ENCODE results near the gene COQ4. TPM values are rescaled to one million over a fixed set of nuclear protein-coding genes. Genes with fewer than 3 reads are reported as not detected.
A peak's percentile ranks its signal among the peaks of the same experiment; 100 is the strongest.

Gene COQ4
- total and polyA plus RNA-seq, 2 of the 8 experiments (the other 6 are each of a cell fraction or from before 2014, with no cell fraction given): 32.3 to 58.8 TPM

DNA sequence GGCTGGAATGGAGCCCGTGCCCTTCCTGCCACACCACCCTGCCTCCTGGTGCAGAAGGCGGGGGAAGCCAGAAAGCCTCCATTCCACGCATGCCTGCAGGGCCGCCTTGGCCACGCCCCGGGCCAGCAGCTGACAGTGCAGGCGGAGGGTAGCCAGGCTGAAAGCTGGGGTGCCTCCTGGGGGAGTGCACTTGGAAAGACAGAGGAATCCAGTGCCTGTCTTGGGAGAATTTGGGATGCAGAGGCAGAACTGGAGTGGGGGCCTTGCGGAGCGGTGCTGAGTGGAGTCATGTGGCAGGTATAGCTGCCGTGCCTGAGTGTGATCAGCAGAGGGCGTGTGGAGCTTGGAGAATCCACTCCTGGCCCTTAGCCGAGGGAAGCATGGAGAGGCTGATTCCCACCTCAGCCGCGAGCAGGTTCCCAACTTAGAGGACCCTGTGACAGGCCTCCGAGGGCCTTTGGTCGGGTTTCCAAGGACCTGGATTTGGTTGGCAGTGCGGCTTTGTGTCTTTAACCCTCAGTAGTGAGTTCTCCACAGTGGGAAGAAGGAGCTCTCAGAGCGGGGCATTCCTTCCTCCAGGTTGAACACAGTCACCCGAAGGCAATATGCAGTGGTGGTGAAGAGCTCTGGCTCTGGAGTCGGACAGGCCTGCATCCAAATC is 39.5 kb downstream of the COQ4 start (continued):
- TF ChIP-seq, protein P1, sequence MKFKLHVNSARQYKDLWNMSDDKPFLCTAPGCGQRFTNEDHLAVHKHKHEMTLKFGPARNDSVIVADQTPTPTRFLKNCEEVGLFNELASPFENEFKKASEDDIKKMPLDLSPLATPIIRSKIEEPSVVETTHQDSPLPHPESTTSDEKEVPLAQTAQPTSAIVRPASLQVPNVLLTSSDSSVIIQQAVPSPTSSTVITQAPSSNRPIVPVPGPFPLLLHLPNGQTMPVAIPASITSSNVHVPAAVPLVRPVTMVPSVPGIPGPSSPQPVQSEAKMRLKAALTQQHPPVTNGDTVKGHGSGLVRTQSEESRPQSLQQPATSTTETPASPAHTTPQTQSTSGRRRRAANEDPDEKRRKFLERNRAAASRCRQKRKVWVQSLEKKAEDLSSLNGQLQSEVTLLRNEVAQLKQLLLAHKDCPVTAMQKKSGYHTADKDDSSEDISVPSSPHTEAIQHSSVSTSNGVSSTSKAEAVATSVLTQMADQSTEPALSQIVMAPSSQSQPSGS (IDR thresholded peaks at IDR 0.05; ENCODE audit: low read length): 0 out of 2 replicates have a peak, but pooled peaks have one; percentile 48
- TF ChIP-seq, protein P2, sequence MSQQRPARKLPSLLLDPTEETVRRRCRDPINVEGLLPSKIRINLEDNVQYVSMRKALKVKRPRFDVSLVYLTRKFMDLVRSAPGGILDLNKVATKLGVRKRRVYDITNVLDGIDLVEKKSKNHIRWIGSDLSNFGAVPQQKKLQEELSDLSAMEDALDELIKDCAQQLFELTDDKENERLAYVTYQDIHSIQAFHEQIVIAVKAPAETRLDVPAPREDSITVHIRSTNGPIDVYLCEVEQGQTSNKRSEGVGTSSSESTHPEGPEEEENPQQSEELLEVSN (IDR thresholded peaks at IDR 0.05): peak; percentile 62; the same call in 1 of the 2 replicates
- TF ChIP-seq SIN3A (conservative IDR thresholded peaks at IDR 0.05 in 1 of 2, IDR thresholded peaks at IDR 0.05 in 1 of 2; ENCODE audit: low read depth in 1 of 2, low read length in 2 of 2) (peak in 1 of 2 experiments; percentile 54; a peak in 2 of 4 replicates), RFX5 (IDR thresholded peaks at IDR 0.05; ENCODE audit: borderline replicate concordance, low read depth, low read length) (no peak), SIX5 (IDR thresholded peaks at IDR 0.05; ENCODE audit: low read depth, low read length) (no peak), BACH1 (IDR thresholded peaks at IDR 0.05; ENCODE audit: low read length) (peak; percentile 48; the same call in 1 of the 2 replicates), CHD2 (IDR thresholded peaks at IDR 0.05; ENCODE audit: low read length) (no peak; the same call in 1 of the 2 replicates), EP300 (IDR thresholded peaks at IDR 0.05; ENCODE audit: borderline replicate concordance in 1 of 2, low read depth in 2 of 2, low read length in 2 of 2) (no peak), RAD21 (IDR thresholded peaks at IDR 0.05 in 1 of 2, conservative IDR thresholded peaks at IDR 0.05 in 1 of 2; ENCODE audit: low read depth in 2 of 2, low read length in 2 of 2) (peak; percentile 96 to 98), SAP30 (IDR thresholded peaks at IDR 0.05; ENCODE audit: insufficient read depth, insufficient replicate concordance, low read length) (no peak), ASH2L (IDR thresholded peaks at IDR 0.05; ENCODE audit: low read length) (no peak)
- TF ChIP-seq, protein P3, sequence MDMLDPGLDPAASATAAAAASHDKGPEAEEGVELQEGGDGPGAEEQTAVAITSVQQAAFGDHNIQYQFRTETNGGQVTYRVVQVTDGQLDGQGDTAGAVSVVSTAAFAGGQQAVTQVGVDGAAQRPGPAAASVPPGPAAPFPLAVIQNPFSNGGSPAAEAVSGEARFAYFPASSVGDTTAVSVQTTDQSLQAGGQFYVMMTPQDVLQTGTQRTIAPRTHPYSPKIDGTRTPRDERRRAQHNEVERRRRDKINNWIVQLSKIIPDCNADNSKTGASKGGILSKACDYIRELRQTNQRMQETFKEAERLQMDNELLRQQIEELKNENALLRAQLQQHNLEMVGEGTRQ (IDR thresholded peaks at IDR 0.05; ENCODE audit: low read length): peak; percentile 23; the same call in 1 of the 2 replicates
